H1 (cell line): ENCODE results near the gene STK11.

Experiments used
- CTCF ChIP-seq, 3 experiments: IDR thresholded peaks; 1 replicate in 2 of 3; 2 replicates in 1 of 3; pipeline versions ENCODE4 v1.5.1 to v1.6.1; 2011; ENCODE audit warnings: low read length in 3 of 3, mild to moderate bottlenecking in 3 of 3, inconsistent platforms in 2 of 3, low read depth in 1 of 3, moderate library complexity in 1 of 3; ENCODE audit not compliant: insufficient read depth in 1 of 3; ENCODE audit errors: control extremely low read depth in 1 of 3
- POLR2A ChIP-seq, 2 experiments: IDR thresholded peaks; 1 replicate in 1 of 2; 2 replicates in 1 of 2; pipeline ENCODE4 v1.6.1; 2011; ENCODE audit warnings: low read depth in 2 of 2, low read length in 2 of 2, mild to moderate bottlenecking in 2 of 2; ENCODE audit errors: control extremely low read depth in 1 of 2
- POU5F1 ChIP-seq: IDR thresholded peaks from 2 replicates; pipeline ENCODE4 v1.6.1; 2011; ENCODE audit warnings: low read depth, mild to moderate bottlenecking, low read length, moderate library complexity
- TCF12 ChIP-seq: IDR thresholded peaks from 2 replicates; pipeline ENCODE4 v1.6.1; 2011; ENCODE audit warnings: low read depth, mild to moderate bottlenecking, low read length
- ZNF274 ChIP-seq: IDR thresholded peaks from 2 replicates; pipeline ENCODE4 v1.7.0; 2012; ENCODE audit warnings: low read length, borderline replicate concordance; ENCODE audit errors: extremely low read depth

- TF ChIP-seq CTCF (IDR thresholded peaks at IDR 0.05; ENCODE audit: control extremely low read depth in 1 of 3, insufficient read depth in 1 of 3, low read depth in 1 of 3, low read length in 3 of 3) (peak in 1 of 3 experiments; percentile 12; a peak in 1 of 4 replicates), ZNF274 (no peak), POU5F1 (no peak), POLR2A (IDR thresholded peaks at IDR 0.05; ENCODE audit: control extremely low read depth in 1 of 2, low read depth in 2 of 2, low read length in 2 of 2) (no peak), TCF12 (no peak)
These were observed 9.5 kb downstream of the STK11 start for GRCh38 chr19:1214862-1215731.
